GM18505 (cell line): Measurements from ENCODE around the gene ERO1A.
"Not testable (repeated sequence)": the region's sequence is repeated elsewhere in the genome, so short reads cannot be mapped to it uniquely, and the experiment has no call there.

Experiments
- ATAC-seq: cut with Tn5 transposase; IDR thresholded peaks from one replicate; pipeline ENCODE4 v1.9.1; 2021; ENCODE audit not compliant: unreplicated experiment
- POLR2A ChIP-seq: IDR thresholded peaks from 4 replicates; pipeline ENCODE4 v1.6.1; 2011; ENCODE audit warnings: borderline replicate concordance; ENCODE audit not compliant: insufficient read depth, insufficient read length; ENCODE audit errors: extremely low read depth

ERO1A gene

GRCh38 chr14:52695481-52696091 lies at the start of gene ERO1A:
ERO1A (minus strand) TSS chr14:52695558; CDS start chr14:52695481, 77 bp downstream.
- ATAC-seq = peak; percentile 67
- TF ChIP-seq POLR2A = peak; percentile 74

- ATAC-seq = peak; percentile 22
- no peak for TF ChIP-seq POLR2A
These were observed 46.5 kb upstream of the ERO1A start for GRCh38 chr14:52741865-52742264.

GRCh38 chr14:52740751-52741150 lies 45.4 kb upstream of the ERO1A start:
- ATAC-seq = no peak

GRCh38 chr14:52738409-52738808 lies 43.1 kb upstream of the ERO1A start:
- ATAC-seq = no peak
- TF ChIP-seq POLR2A = no peak

More at GRCh38 chr14:52740751-52741150, 45.4 kb upstream of the ERO1A start:
- TF ChIP-seq POLR2A = no peak

- no peak for ATAC-seq
- no peak for TF ChIP-seq POLR2A
These were observed 40.6 kb upstream of the ERO1A start for GRCh38 chr14:52735921-52736489.

GRCh38 chr14:52733824-52734223 lies 38.5 kb upstream of the ERO1A start:
- no peak for ATAC-seq
- TF ChIP-seq POLR2A = no peak

GRCh38 chr14:52730709-52731111 lies 35.4 kb upstream of the ERO1A start:
- no peak for TF ChIP-seq POLR2A
- no peak for ATAC-seq

GRCh38 chr14:52729925-52730708 lies 34.8 kb upstream of the ERO1A start, which contains the start of gene STYX:
STYX (plus strand) TSS chr14:52730166; CDS start chr14:52730475, 309 bp downstream.
- TF ChIP-seq POLR2A = peak; percentile 83
- ATAC-seq = peak; percentile 94

- ATAC-seq = no peak
- TF ChIP-seq POLR2A = no peak
These were observed 34.2 kb upstream of the ERO1A start for GRCh38 chr14:52729585-52729924.

- not testable (repeated sequence) for ATAC-seq
These were observed 33.7 kb upstream of the ERO1A start for GRCh38 chr14:52729035-52729434.

- ATAC-seq = not testable (repeated sequence)
These were observed 32.2 kb upstream of the ERO1A start for GRCh38 chr14:52727509-52727908.

- ATAC-seq = no peak
- no peak for TF ChIP-seq POLR2A
These were observed 28.9 kb upstream of the ERO1A start for GRCh38 chr14:52724360-52724644.

- no peak for ATAC-seq
- TF ChIP-seq POLR2A = no peak
These were observed 28.4 kb upstream of the ERO1A start for GRCh38 chr14:52723514-52724359.
